ENCODE measurements around the gene PLPP3.

DNA sequence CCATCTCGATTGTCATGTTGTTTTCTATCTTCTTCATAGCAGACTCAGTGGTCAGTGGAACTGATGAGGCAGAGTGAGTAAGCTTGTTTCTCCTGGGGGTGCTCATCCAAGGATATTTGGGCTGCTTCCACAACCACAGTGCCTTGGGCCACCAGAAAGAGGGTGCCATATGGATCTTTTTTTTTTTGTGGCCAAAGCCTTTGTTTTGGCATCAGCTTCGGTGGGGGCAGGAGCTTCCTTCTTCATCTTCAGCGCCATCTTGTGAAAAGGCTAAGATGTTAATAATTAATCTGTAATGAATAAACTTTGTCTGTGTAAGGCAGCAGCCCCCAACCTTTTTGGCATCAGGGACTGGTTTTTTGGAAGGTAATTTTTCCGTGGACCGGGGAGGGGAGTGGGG lies 6.6 kb upstream of the PLPP3 start:
- TF ChIP-seq, protein P1, sequence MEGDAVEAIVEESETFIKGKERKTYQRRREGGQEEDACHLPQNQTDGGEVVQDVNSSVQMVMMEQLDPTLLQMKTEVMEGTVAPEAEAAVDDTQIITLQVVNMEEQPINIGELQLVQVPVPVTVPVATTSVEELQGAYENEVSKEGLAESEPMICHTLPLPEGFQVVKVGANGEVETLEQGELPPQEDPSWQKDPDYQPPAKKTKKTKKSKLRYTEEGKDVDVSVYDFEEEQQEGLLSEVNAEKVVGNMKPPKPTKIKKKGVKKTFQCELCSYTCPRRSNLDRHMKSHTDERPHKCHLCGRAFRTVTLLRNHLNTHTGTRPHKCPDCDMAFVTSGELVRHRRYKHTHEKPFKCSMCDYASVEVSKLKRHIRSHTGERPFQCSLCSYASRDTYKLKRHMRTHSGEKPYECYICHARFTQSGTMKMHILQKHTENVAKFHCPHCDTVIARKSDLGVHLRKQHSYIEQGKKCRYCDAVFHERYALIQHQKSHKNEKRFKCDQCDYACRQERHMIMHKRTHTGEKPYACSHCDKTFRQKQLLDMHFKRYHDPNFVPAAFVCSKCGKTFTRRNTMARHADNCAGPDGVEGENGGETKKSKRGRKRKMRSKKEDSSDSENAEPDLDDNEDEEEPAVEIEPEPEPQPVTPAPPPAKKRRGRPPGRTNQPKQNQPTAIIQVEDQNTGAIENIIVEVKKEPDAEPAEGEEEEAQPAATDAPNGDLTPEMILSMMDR (IDR thresholded peaks at IDR 0.05), result no peak
- no peak for TF ChIP-seq POLR2A (IDR thresholded peaks at IDR 0.05)
- TF ChIP-seq POLR2AphosphoS5 (IDR thresholded peaks at IDR 0.05), result no peak

Data from suprapubic skin (tissue), 4 donors.